Transverse colon (tissue), 4 donors: Measurements from ENCODE around the gene LRRC61. TPM values are rescaled to one million over a fixed set of nuclear protein-coding genes. Genes with fewer than 3 reads are reported as not detected.
A peak's percentile ranks its signal among the peaks of the same experiment; 100 is the strongest.

Experiments
- DNase-seq: peaks from one replicate; pipeline ENCODE4 v3.0.0-alpha.2; 2019
- H3K27ac ChIP-seq, 4 donors: fragments of 200-600 bp; sonication (generic); 2 replicates each; pipeline ENCODE4 v1.5.1; 2016 to 2018; ENCODE audit warnings: inconsistent platforms in 4 of 4
- H3K27me3 ChIP-seq: fragments of 200-600 bp; sonication (generic); 2 replicates; pipeline ENCODE4 v1.5.1; 2017; ENCODE audit warnings: inconsistent platforms
- H3K36me3 ChIP-seq, 4 donors: fragments of 200-600 bp; sonication (generic); 2 replicates each; pipeline ENCODE4 v1.5.1; 2017 to 2019; ENCODE audit warnings: inconsistent platforms in 4 of 4
- H3K4me1 ChIP-seq, 4 donors: fragments of 200-600 bp; sonication (generic); 2 replicates each; pipeline ENCODE4 v1.5.1; 2017 to 2020; ENCODE audit warnings: inconsistent platforms in 4 of 4
- H3K4me3 ChIP-seq, 4 donors: fragments of 200-600 bp; sonication (generic); 1 replicate in 1 of 4; 2 replicates in 3 of 4; pipeline versions ENCODE4 v1.5.1 to v1.6.1; 2017 to 2019; ENCODE audit warnings: inconsistent platforms in 4 of 4
- H3K9me3 ChIP-seq, 2 donors: fragments of 200-600 bp; sonication (generic); 2 replicates each; pipeline ENCODE4 v1.5.1; 2017 to 2019; ENCODE audit warnings: inconsistent platforms in 2 of 2
- EP300 ChIP-seq: sonication (generic); formaldehyde crosslinking; IDR thresholded peaks from one replicate; pipeline ENCODE4 v1.6.1; 2017; ENCODE audit warnings: antibody characterized with exemption, low read depth
- POLR2A ChIP-seq: fragments of 450-650 bp; IDR thresholded peaks from one replicate; pipeline ENCODE4 v1.6.1; 2016; ENCODE audit warnings: antibody characterized with exemption, mild to moderate bottlenecking, moderate library complexity
- POLR2AphosphoS5 ChIP-seq, 3 donors: sonication (generic); formaldehyde crosslinking; IDR thresholded peaks; one replicate each; pipeline ENCODE4 v1.6.1; 2016; ENCODE audit warnings: antibody characterized with exemption in 3 of 3
- WGBS, 2 donors: methylation state at CpG; one replicate each; pipeline ENCODE4 v1.1.5; 2018; ENCODE audit warnings: low coverage in 1 of 2; 5-methylcytosine and 5-hydroxymethylcytosine counted together
- in situ Hi-C, 4 donors: fragments of 200-750 bp; cut with MboI; loops; one replicate each; pipeline versions ENCODE4 v1.15.0 to v1.15.1; 2017; ENCODE audit warnings: low sequenced_read_pairs in 3 of 4, low pct_ligation_motif_present in 1 of 4, low pct_unique_long_range_greater_than_20kb in 1 of 4
- intact Hi-C: fragments of 100-400 bp; cut with DNase I; formaldehyde crosslinking; loops from one replicate; pipeline ENCODE4 v1.15.1; 2023; ENCODE audit warnings: low total_unique reads
- total RNA-seq, 4 donors: library from RNA; depleted of rRNA; stranded (reverse); fragments of >200 nt; gene quantifications; one replicate each; pipeline ENCODE4 v1.1.0, GENCODE V29; 2016
- TF ChIP-seq, protein P1 (sequence below), 5 experiments: fragments of 200-600 bp in 3 of 5; fragments of 450-650 bp in 2 of 5; sonication (generic) in 3 of 5; IDR thresholded peaks; 1 replicate in 2 of 5; 2 replicates in 3 of 5; pipeline ENCODE4 v1.5.1; 2016 to 2017; ENCODE audit warnings: antibody characterized with exemption in 5 of 5, inconsistent platforms in 3 of 5, mild to moderate bottlenecking in 2 of 5, moderate library complexity in 1 of 5

LRRC61 gene
- total RNA-seq, 4 donors from 2014 or later: 1.4 to 55.4 (median 17.2) TPM

- in situ Hi-C loops: loop anchor here in 3 of 4 donors (25.0 kb wide), 1 partner anchor 88 kb away; a partner anchor contains a TSS
- no peak for DNase-seq
- Histone ChIP-seq H3K36me3 (no peaks in the 10 kb centered on the region), H3K27ac (peak overlapping the region; percentile 89 to 96 (median 96)), H3K9me3 (no peaks in the 10 kb centered on the region), H3K4me1 (peaks cover 7 to 23% (median 22%) of the 10 kb centered on the region in 4 donors), H3K4me3 (peak overlapping the region in 3 of 4 donors; percentile 60 to 87 (median 71)), H3K27me3 (no peaks in the 10 kb centered on the region)
- WGBS, 2 donors: 46 to 51% methylated on average over 8 to 12 of the region's 12 CpGs
- TF ChIP-seq EP300 (no peak), POLR2A (peak; percentile 33), POLR2AphosphoS5 (IDR thresholded peaks at IDR 0.05) (peak in 1 of 3 donors; percentile 18)
- TF ChIP-seq, protein P1, sequence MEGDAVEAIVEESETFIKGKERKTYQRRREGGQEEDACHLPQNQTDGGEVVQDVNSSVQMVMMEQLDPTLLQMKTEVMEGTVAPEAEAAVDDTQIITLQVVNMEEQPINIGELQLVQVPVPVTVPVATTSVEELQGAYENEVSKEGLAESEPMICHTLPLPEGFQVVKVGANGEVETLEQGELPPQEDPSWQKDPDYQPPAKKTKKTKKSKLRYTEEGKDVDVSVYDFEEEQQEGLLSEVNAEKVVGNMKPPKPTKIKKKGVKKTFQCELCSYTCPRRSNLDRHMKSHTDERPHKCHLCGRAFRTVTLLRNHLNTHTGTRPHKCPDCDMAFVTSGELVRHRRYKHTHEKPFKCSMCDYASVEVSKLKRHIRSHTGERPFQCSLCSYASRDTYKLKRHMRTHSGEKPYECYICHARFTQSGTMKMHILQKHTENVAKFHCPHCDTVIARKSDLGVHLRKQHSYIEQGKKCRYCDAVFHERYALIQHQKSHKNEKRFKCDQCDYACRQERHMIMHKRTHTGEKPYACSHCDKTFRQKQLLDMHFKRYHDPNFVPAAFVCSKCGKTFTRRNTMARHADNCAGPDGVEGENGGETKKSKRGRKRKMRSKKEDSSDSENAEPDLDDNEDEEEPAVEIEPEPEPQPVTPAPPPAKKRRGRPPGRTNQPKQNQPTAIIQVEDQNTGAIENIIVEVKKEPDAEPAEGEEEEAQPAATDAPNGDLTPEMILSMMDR (IDR thresholded peaks at IDR 0.05): no peak
- intact Hi-C loops: no loop called here
Measured at GRCh38 chr7:150324373-150324961, 1.3 kb downstream of the LRRC61 start.

GRCh38 chr7:150325110-150325611 is 2.0 kb downstream of the LRRC61 start:
- Histone ChIP-seq H3K36me3 (no peaks in the 10 kb centered on the region), H3K27ac (peak overlapping the region; percentile 89 to 96 (median 96)), H3K9me3 (no peaks in the 10 kb centered on the region), H3K27me3 (no peaks in the 10 kb centered on the region), H3K4me3 (no peak overlapping the region), H3K4me1 (peaks cover 7 to 23% (median 22%) of the 10 kb centered on the region in 4 donors)
- TF ChIP-seq EP300: no peak
- TF ChIP-seq POLR2AphosphoS5 (IDR thresholded peaks at IDR 0.05): peak in 1 of 3 donors; percentile 28
- intact Hi-C loops: no loop called here
- in situ Hi-C loops: no loop called here
- no peak for DNase-seq
- WGBS, 2 donors: 89 to 96% methylated on average over 5 to 10 of the region's 10 CpGs

DNA sequence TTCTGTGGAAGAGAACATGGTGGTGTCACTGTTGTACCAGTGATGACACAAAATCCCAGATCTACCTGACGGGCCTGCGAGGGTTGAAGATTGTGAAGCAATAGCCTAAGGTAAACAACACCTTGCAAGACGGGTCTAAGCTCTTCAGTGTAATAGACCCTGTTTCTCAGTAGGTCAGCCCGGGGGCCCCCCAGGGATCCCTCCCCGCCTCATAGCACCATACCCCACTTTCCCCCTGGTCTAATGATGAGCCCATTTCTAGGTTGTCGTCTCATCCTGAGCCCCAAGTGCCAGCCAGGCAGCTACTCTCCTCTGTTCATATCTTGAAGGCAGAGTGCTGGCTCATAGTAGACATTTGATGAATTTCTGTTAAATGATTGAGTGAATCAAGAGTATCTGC is 2.7 kb downstream of the LRRC61 start:
- Histone ChIP-seq H3K36me3 (no peaks in the 10 kb centered on the region), H3K9me3 (no peaks in the 10 kb centered on the region), H3K27me3 (no peaks in the 10 kb centered on the region), H3K4me3 (no peak overlapping the region), H3K27ac (no peak overlapping the region), H3K4me1 (peaks cover 7 to 23% (median 22%) of the 10 kb centered on the region in 4 donors)
- no peak for DNase-seq
- WGBS, 2 donors: 94% methylated on average over 6 of the region's 6 CpGs; no CpG with 5 or more reads in 1 of the 2 donors
- intact Hi-C loops (no loop called here), in situ Hi-C loops (no loop called here)
- no peak for TF ChIP-seq POLR2AphosphoS5 (IDR thresholded peaks at IDR 0.05)
- no peak for TF ChIP-seq POLR2A

GRCh38 chr7:150326657-150327268 is 3.6 kb downstream of the LRRC61 start:
- WGBS, 2 donors: 75 to 80% methylated on average over 4 of the region's 4 CpGs
- Histone ChIP-seq H3K4me3 (no peak overlapping the region), H3K4me1 (peaks cover 7 to 23% (median 22%) of the 10 kb centered on the region in 4 donors), H3K27ac (no peak overlapping the region), H3K9me3 (no peaks in the 10 kb centered on the region), H3K27me3 (no peaks in the 10 kb centered on the region), H3K36me3 (no peaks in the 10 kb centered on the region)
- in situ Hi-C loops (no loop called here), intact Hi-C loops (no loop called here)
- DNase-seq: no peak
- TF ChIP-seq, protein P1 (IDR thresholded peaks at IDR 0.05): no peak
- no peak for TF ChIP-seq EP300
- TF ChIP-seq POLR2A: no peak
- TF ChIP-seq POLR2AphosphoS5 (IDR thresholded peaks at IDR 0.05): no peak

DNA sequence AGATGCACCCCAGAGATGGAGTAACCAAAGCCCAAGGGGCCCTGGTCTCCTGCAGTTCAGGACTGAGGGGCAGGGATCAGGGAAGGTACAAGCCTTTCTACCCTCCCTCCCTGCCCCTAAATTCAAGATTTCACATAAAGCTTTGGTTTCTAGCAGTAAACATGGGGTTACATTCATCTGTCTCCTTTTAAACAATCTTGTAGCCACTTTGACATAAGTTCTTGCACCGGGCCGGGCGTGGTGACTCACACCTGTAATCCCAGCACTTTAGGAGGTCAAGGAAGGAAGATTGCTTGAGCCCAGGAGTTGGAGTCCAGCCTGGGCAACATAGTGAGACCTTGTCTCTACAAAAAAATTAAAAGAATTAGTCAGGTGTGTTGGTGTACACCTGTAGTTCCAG is 4.2 kb downstream of the LRRC61 start:
- WGBS, 2 donors: 95% methylated on average over 3 of the region's 3 CpGs; no CpG with 5 or more reads in 1 of the 2 donors
- no peak for DNase-seq
- intact Hi-C loops: no loop called here
- in situ Hi-C loops: no loop called here
- no peaks in the 10 kb centered on the region for H3K36me3 ChIP-seq
- H3K4me1 ChIP-seq: peaks cover 7 to 19% (median 19%) of the 10 kb centered on the region in 4 donors
- no peak overlapping the region for H3K4me3 ChIP-seq
- no peak overlapping the region for H3K27ac ChIP-seq
- no peaks in the 10 kb centered on the region for H3K27me3 ChIP-seq
- TF ChIP-seq, protein P1 (IDR thresholded peaks at IDR 0.05): no peak
- TF ChIP-seq POLR2AphosphoS5 (IDR thresholded peaks at IDR 0.05) (no peak), EP300 (no peak), POLR2A (no peak)
- no peaks in the 10 kb centered on the region for H3K9me3 ChIP-seq
